Sigmoid colon (tissue), 7 donors: ENCODE data around the gene KANK4. TPM values are rescaled to one million over a fixed set of nuclear protein-coding genes. Genes with fewer than 3 reads are reported as not detected.

ENCODE experiments used
- DNase-seq: peaks from one replicate; pipeline ENCODE4 v3.0.0-alpha.2; 2019
- H3K27ac ChIP-seq, 4 donors: fragments of 200-600 bp; sonication (generic); one replicate each; pipeline ENCODE4 v1.5.1; 2016 to 2019; ENCODE audit warnings: mild to moderate bottlenecking in 1 of 4
- H3K27me3 ChIP-seq, 3 donors: fragments of 200-600 bp; sonication (generic); one replicate each; pipeline ENCODE4 v1.5.1; 2019; ENCODE audit warnings: mild to moderate bottlenecking in 1 of 3
- H3K36me3 ChIP-seq, 4 donors: fragments of 200-600 bp; sonication (generic); one replicate each; pipeline ENCODE4 v1.5.1; 2016 to 2019
- H3K4me1 ChIP-seq, 4 donors: fragments of 200-600 bp; sonication (generic); one replicate each; pipeline ENCODE4 v1.5.1; 2017 to 2019
- H3K4me3 ChIP-seq, 4 donors: fragments of 200-600 bp; sonication (generic); one replicate each; pipeline ENCODE4 v1.5.1; 2017 to 2019; ENCODE audit warnings: mild to moderate bottlenecking in 2 of 4, moderate library complexity in 1 of 4
- H3K9me3 ChIP-seq, 4 donors: fragments of 200-600 bp in 3 of 4; sonication (generic) in 3 of 4; one replicate each; pipeline versions ENCODE4 v1.5.1 to v1.6.1; 2013 to 2019
- EP300 ChIP-seq, 4 donors: sonication (generic); formaldehyde crosslinking; IDR thresholded peaks; one replicate each; pipeline ENCODE4 v1.6.1; 2017; ENCODE audit warnings: antibody characterized with exemption in 4 of 4
- POLR2A ChIP-seq, 2 donors: fragments of 450-650 bp; IDR thresholded peaks; one replicate each; pipeline ENCODE4 v1.6.1; 2016; ENCODE audit warnings: antibody characterized with exemption in 2 of 2, mild to moderate bottlenecking in 2 of 2, moderate library complexity in 2 of 2
- POLR2AphosphoS5 ChIP-seq, 4 donors: sonication (generic); formaldehyde crosslinking; IDR thresholded peaks; one replicate each; pipeline ENCODE4 v1.6.1; 2017; ENCODE audit warnings: antibody characterized with exemption in 4 of 4
- WGBS, 2 donors: extraction: QIAGEN DNeasy Blood & Tissue Kit; methylation state at CpG; one replicate each; pipeline ENCODE4 v1.1.7; 2013; 5-methylcytosine and 5-hydroxymethylcytosine counted together
- intact Hi-C: fragments of 100-400 bp; cut with DNase I; formaldehyde crosslinking; loops from one replicate; pipeline ENCODE4 v1.15.1; 2023
- polyA plus RNA-seq, 3 donors: library from polyadenylated mRNA; stranded (reverse); fragments of 200-250 nt; gene quantifications; one replicate each; pipeline ENCODE4 v1.2.3, GENCODE V29; 2013
- total RNA-seq, 4 donors: library from RNA; depleted of rRNA; stranded (reverse); fragments of >200 nt; gene quantifications; one replicate each; pipeline ENCODE4 v1.1.0, GENCODE V29; 2016
- TF ChIP-seq, protein P1 (sequence below), 4 experiments: fragments of 450-650 bp in 3 of 4; fragments of 200-600 bp in 1 of 4; IDR thresholded peaks; one replicate each; pipeline ENCODE4 v1.5.1; 2016 to 2019; ENCODE audit warnings: antibody characterized with exemption in 4 of 4, mild to moderate bottlenecking in 3 of 4, moderate library complexity in 2 of 4
- donor health status: healthy with polysubstance abuse.
- donor health status: Bipolar disorder and iron deficiency.
- donor health status: healthy.

The KANK4 gene
- total and polyA plus RNA-seq, 7 donors: 0.60 to 2.4 (median 1.6) TPM; not detected in 1

- intact Hi-C loops: no loop called here
- no peak overlapping the region for H3K4me3 ChIP-seq
- 88 to 93% methylated on average over 16 of the region's 16 CpGs for WGBS, 2 donors
- TF ChIP-seq EP300 (IDR thresholded peaks at IDR 0.05) (no peak), POLR2A (IDR thresholded peaks at IDR 0.05) (no peak), POLR2AphosphoS5 (IDR thresholded peaks at IDR 0.05) (no peak)
- TF ChIP-seq, protein P1, sequence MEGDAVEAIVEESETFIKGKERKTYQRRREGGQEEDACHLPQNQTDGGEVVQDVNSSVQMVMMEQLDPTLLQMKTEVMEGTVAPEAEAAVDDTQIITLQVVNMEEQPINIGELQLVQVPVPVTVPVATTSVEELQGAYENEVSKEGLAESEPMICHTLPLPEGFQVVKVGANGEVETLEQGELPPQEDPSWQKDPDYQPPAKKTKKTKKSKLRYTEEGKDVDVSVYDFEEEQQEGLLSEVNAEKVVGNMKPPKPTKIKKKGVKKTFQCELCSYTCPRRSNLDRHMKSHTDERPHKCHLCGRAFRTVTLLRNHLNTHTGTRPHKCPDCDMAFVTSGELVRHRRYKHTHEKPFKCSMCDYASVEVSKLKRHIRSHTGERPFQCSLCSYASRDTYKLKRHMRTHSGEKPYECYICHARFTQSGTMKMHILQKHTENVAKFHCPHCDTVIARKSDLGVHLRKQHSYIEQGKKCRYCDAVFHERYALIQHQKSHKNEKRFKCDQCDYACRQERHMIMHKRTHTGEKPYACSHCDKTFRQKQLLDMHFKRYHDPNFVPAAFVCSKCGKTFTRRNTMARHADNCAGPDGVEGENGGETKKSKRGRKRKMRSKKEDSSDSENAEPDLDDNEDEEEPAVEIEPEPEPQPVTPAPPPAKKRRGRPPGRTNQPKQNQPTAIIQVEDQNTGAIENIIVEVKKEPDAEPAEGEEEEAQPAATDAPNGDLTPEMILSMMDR (IDR thresholded peaks at IDR 0.05): no peak
- no peaks in the 10 kb centered on the region for H3K36me3 ChIP-seq
- DNase-seq: no peak
- H3K27ac ChIP-seq: no peak overlapping the region
- peaks cover 3 to 22% (median 13%) of the 10 kb centered on the region in 3 donors for H3K27me3 ChIP-seq
- H3K9me3 ChIP-seq: no peaks in the 10 kb centered on the region
- peaks cover 0 to 12% (median 9%) of the 10 kb centered on the region in 4 donors for H3K4me1 ChIP-seq
Measured at GRCh38 chr1:62314454-62315350, 4.5 kb downstream of the KANK4 start.

GRCh38 chr1:62312698-62313097 lies 6.5 kb downstream of the KANK4 start:
- intact Hi-C loops: no loop called here
- H3K4me1 ChIP-seq: no peaks in the 10 kb centered on the region
- DNase-seq: no peak
- no peak overlapping the region for H3K4me3 ChIP-seq
- H3K27ac ChIP-seq: no peak overlapping the region
- WGBS, 2 donors: 77 to 85% methylated on average over 4 of the region's 4 CpGs
- no peaks in the 10 kb centered on the region for H3K9me3 ChIP-seq
- peaks cover 0 to 2% (median 0%) of the 10 kb centered on the region in 3 donors for H3K27me3 ChIP-seq
- H3K36me3 ChIP-seq: no peaks in the 10 kb centered on the region
- TF ChIP-seq EP300 (IDR thresholded peaks at IDR 0.05) (no peak), POLR2AphosphoS5 (IDR thresholded peaks at IDR 0.05) (no peak), POLR2A (IDR thresholded peaks at IDR 0.05) (no peak)
- TF ChIP-seq, protein P1 (IDR thresholded peaks at IDR 0.05): no peak

- no peak for DNase-seq
- H3K27ac ChIP-seq: no peak overlapping the region
- no peaks in the 10 kb centered on the region for H3K27me3 ChIP-seq
- WGBS, 2 donors: 80 to 84% methylated on average over 6 of the region's 6 CpGs
- H3K4me3 ChIP-seq: no peak overlapping the region
- no peaks in the 10 kb centered on the region for H3K4me1 ChIP-seq
- no peaks in the 10 kb centered on the region for H3K9me3 ChIP-seq
- intact Hi-C loops: no loop called here
- no peaks in the 10 kb centered on the region for H3K36me3 ChIP-seq
- no peak for TF ChIP-seq EP300 (IDR thresholded peaks at IDR 0.05)
- no peak for TF ChIP-seq POLR2AphosphoS5 (IDR thresholded peaks at IDR 0.05)
- TF ChIP-seq POLR2A (IDR thresholded peaks at IDR 0.05): no peak
Measured at GRCh38 chr1:62311473-62311943, 7.7 kb downstream of the KANK4 start.

GRCh38 chr1:62309906-62310305 lies 9.3 kb downstream of the KANK4 start:
- Histone ChIP-seq H3K9me3 (no peaks in the 10 kb centered on the region), H3K36me3 (no peaks in the 10 kb centered on the region), H3K4me1 (no peaks in the 10 kb centered on the region), H3K27ac (no peak overlapping the region), H3K27me3 (no peaks in the 10 kb centered on the region), H3K4me3 (no peak overlapping the region)
- DNase-seq: no peak
- TF ChIP-seq, protein P1 (IDR thresholded peaks at IDR 0.05): no peak
- no peak for TF ChIP-seq POLR2AphosphoS5 (IDR thresholded peaks at IDR 0.05)
- TF ChIP-seq EP300 (IDR thresholded peaks at IDR 0.05): no peak
- TF ChIP-seq POLR2A (IDR thresholded peaks at IDR 0.05): no peak
- intact Hi-C loops: no loop called here
- 74 to 88% methylated on average over 7 of the region's 7 CpGs for WGBS, 2 donors

DNA sequence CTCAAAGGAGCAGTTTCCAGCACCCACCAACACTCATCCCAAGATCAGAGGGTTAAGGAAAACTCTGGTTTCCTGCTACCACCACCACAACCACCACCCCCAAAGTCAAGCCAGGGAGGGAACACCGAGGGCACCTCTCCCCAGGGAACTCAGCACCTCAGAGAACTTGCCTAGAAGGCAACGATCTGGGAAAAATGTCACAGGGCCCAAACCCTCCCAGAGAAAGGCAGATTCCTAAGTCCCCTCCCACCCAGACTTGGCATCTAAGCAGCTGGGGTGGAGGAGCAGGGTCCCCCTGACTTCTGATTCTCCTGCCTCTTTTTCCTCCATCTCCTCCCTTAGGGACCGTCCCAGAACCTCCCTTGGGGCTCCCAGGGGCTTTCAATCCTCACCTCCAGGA lies 10.6 kb downstream of the KANK4 start:
- no peak for TF ChIP-seq EP300 (IDR thresholded peaks at IDR 0.05)
- TF ChIP-seq, protein P1 (IDR thresholded peaks at IDR 0.05): no peak
- no peak for TF ChIP-seq POLR2AphosphoS5 (IDR thresholded peaks at IDR 0.05)
- no peak for TF ChIP-seq POLR2A (IDR thresholded peaks at IDR 0.05)
- Histone ChIP-seq H3K4me3 (no peak overlapping the region), H3K4me1 (no peaks in the 10 kb centered on the region), H3K27ac (no peak overlapping the region), H3K27me3 (no peaks in the 10 kb centered on the region), H3K36me3 (no peaks in the 10 kb centered on the region), H3K9me3 (no peaks in the 10 kb centered on the region)
- intact Hi-C loops: no loop called here
- no peak for DNase-seq
- 67 to 82% methylated on average over 3 of the region's 3 CpGs for WGBS, 2 donors
